ENCODE results near the gene C1orf198. TPM values are rescaled to one million over a fixed set of nuclear protein-coding genes. Genes with fewer than 3 reads are reported as not detected.

The C1orf198 gene, protein sequence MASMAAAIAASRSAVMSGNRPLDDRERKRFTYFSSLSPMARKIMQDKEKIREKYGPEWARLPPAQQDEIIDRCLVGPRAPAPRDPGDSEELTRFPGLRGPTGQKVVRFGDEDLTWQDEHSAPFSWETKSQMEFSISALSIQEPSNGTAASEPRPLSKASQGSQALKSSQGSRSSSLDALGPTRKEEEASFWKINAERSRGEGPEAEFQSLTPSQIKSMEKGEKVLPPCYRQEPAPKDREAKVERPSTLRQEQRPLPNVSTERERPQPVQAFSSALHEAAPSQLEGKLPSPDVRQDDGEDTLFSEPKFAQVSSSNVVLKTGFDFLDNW
- 7.1 and 12.3 TPM in 2 replicates for total RNA-seq

DNA sequence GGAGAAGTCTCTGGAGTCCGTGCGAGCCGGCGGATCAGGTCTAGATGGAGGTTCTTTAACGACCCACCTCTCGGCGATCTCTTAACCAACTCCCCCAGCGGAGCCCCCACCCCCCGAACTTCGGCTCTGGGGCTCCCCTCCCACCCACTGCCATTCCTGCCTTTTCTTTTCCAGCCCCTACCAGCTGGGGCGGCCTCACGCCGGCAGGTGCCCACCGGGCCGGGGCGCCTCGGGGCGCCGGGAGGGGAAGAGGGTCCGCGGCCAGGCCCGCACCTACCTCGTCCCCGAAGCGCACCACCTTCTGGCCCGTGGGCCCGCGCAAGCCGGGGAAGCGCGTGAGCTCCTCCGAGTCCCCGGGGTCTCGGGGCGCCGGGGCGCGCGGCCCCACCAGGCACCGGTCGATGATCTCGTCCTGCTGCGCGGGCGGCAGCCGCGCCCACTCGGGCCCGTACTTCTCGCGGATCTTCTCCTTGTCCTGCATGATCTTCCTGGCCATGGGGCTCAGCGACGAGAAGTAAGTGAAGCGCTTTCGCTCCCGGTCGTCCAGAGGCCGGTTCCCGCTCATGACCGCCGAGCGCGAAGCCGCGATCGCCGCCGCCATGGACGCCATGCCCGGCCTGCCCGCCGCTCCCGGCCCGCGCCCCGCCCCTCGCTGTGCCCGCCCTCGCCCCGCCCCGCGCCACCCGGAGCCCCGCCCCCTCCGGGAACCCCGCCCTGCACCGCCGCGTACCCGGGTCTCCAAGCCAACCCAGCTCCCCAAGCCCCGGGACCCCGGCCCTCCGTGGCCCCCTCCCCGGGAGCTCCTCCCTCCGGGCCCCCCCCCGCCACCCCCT lies at the start of gene C1orf198:
Gene C1orf198, minus strand, starts transcription at position 619 of the 833 bp plus-strand sequence. Its CDS starts 9 bp downstream, at position 610.
- Histone ChIP-seq H3K4me3 (ENCODE audit: low read depth, low read length) (peak within 1 kb of the TSS; percentile 85), H3K36me3 (ENCODE audit: control insufficient read depth, insufficient read depth, low read length) (no peaks in the 10 kb centered on the region), H3K27me3 (ENCODE audit: control insufficient read depth, insufficient read depth, low read length) (no peaks in the 10 kb centered on the region)
- FAIRE-seq (no peak), DNase-seq (ENCODE audit: low read depth) (peak; percentile 12)
- TF ChIP-seq, protein P1, sequence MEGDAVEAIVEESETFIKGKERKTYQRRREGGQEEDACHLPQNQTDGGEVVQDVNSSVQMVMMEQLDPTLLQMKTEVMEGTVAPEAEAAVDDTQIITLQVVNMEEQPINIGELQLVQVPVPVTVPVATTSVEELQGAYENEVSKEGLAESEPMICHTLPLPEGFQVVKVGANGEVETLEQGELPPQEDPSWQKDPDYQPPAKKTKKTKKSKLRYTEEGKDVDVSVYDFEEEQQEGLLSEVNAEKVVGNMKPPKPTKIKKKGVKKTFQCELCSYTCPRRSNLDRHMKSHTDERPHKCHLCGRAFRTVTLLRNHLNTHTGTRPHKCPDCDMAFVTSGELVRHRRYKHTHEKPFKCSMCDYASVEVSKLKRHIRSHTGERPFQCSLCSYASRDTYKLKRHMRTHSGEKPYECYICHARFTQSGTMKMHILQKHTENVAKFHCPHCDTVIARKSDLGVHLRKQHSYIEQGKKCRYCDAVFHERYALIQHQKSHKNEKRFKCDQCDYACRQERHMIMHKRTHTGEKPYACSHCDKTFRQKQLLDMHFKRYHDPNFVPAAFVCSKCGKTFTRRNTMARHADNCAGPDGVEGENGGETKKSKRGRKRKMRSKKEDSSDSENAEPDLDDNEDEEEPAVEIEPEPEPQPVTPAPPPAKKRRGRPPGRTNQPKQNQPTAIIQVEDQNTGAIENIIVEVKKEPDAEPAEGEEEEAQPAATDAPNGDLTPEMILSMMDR (IDR thresholded peaks at IDR 0.05; ENCODE audit: insufficient read depth, low read length, severe bottlenecking): no peak

DNA sequence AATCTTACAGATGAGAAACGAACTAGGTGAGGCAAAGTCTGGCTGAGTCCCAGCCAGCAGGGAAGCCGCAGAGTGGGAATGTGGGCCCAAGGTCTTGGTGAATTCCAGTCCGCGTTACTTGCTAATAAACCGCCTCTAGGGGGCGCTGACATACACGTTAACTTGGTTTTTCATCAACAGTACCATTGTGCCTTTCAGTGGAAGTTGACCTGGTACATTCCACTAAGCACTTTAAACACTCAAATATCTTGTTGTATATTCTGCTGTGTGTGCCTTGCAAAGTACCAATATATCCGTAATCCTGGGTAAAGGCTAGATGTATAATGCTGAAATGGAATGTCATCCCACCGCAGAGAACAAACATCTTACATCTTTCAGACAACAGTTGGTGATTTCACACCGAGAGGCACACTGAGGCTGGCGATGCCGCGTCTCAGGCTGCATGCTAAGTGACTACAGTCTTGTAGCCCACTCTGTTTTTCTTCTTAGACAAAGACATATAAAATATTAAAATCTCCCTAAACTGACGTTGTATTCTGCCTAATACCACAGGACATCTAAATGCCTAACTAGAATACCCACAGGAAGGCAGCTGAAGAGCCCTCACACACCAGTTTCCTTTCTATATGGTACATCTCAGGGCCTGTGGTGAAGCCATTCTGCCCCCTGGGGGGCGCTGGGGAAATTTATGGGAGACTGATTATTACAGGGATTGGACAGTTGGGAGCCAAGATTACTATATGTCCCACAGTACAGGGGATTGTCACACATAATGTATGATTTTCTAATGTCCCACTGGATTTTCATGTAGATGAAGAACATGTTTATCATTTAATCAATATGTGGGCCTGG lies 49.2 kb upstream of the C1orf198 start:
- FAIRE-seq (peak; percentile 64), DNase-seq (ENCODE audit: low read depth) (peak; percentile 58)
- Histone ChIP-seq H3K4me3 (ENCODE audit: low read depth, low read length) (no peak overlapping the region), H3K36me3 (ENCODE audit: control insufficient read depth, insufficient read depth, low read length) (no peaks in the 10 kb centered on the region), H3K27me3 (ENCODE audit: control insufficient read depth, insufficient read depth, low read length) (no peaks in the 10 kb centered on the region)
- TF ChIP-seq, protein P1 (IDR thresholded peaks at IDR 0.05; ENCODE audit: insufficient read depth, low read length, severe bottlenecking): peak; percentile 74

DNA sequence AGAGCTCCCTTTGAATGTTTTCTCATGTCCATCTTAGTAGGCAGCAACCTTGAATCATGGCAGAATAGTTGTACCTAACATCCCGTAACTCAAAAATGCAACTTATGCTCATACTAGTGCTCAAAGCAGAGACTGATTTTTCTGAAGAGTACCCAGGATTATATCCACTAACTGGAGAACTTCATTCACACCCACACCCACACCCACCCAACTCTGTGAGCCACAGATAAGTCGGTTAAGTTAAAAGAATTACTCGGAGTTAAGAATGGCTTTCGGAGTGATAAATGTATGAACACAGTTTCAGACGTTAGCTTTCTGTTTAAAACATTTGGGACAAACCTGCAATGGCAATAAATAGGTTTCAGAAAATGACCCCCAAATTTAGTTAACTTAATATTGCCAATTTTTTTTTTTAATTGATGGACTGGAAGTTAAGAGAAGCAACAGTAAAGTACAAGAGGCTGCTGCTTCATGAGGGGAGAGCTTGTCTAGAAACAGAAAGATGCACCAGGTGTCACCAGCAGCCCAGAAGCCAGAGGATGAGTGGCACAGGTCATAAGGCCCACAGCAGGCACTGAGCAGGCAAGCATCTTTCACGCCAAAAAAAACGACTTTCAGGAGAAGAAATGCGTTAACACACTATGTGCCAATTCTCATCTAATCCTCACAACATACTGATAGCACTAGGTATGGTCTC lies 48.4 kb upstream of the C1orf198 start:
- Histone ChIP-seq H3K27me3 (ENCODE audit: control insufficient read depth, insufficient read depth, low read length) (no peaks in the 10 kb centered on the region), H3K4me3 (ENCODE audit: low read depth, low read length) (no peak overlapping the region), H3K36me3 (ENCODE audit: control insufficient read depth, insufficient read depth, low read length) (no peaks in the 10 kb centered on the region)
- TF ChIP-seq, protein P1 (IDR thresholded peaks at IDR 0.05; ENCODE audit: insufficient read depth, low read length, severe bottlenecking): no peak
- FAIRE-seq: no peak
- no peak for DNase-seq (ENCODE audit: low read depth)

DNA sequence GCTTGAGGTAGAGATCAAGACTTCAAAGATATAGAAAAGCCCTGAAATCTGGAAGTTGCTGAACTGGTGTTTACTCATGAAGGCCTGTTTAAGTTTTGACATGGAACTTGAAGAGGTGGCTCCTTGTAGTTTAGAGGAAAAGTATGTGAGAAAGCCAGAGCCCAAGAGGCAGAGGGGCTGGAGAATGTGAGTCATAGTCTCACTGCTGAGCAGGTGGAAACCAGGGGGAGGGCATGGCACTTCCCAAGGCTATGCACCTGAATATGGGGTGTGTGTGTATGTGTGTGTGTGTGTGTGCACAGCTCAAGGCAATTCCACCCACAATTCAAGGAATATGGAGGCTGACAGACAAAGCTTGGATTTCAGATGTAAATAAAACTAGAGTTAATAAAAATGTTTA lies 46.8 kb upstream of the C1orf198 start:
- DNase-seq (ENCODE audit: low read depth): peak; percentile 16

More for the DNA sequence above, 46.8 kb upstream of the C1orf198 start:
- no peak for FAIRE-seq
- H3K36me3 ChIP-seq (ENCODE audit: control insufficient read depth, insufficient read depth, low read length): peaks cover 2% of the 10 kb centered on the region
- TF ChIP-seq, protein P1 (IDR thresholded peaks at IDR 0.05; ENCODE audit: insufficient read depth, low read length, severe bottlenecking): no peak
- H3K4me3 ChIP-seq (ENCODE audit: low read depth, low read length): no peak overlapping the region
- H3K27me3 ChIP-seq (ENCODE audit: control insufficient read depth, insufficient read depth, low read length): no peaks in the 10 kb centered on the region

Measured in bronchial epithelial cell (primary cell).